Neural cell (in vitro differentiated cells): ENCODE measurements around the gene CDK5RAP2.

Experiments
- EP300 ChIP-seq: fragments of 450-650 bp; conservative IDR thresholded peaks from 2 replicates; pipeline ENCODE4 v1.6.1; 2014; ENCODE audit warnings: antibody characterized with exemption, mild to moderate bottlenecking, moderate library complexity; ENCODE audit not compliant: poor library complexity, severe bottlenecking
- EZH2 ChIP-seq: fragments of 200-600, 300-800 bp; shearing (Covaris generic), sonication (generic); IDR thresholded peaks from 2 replicates; pipeline ENCODE4 v1.6.1; 2014; ENCODE audit warnings: antibody characterized with exemption, low read length, borderline replicate concordance, mild to moderate bottlenecking; ENCODE audit not compliant: insufficient read depth, poor library complexity, severe bottlenecking
- POLR2AphosphoS5 ChIP-seq: IDR thresholded peaks from 2 replicates; pipeline ENCODE4 v1.6.1; 2012
- SMC3 ChIP-seq: fragments of 450-650 bp; conservative IDR thresholded peaks from 2 replicates; pipeline ENCODE4 v1.6.1; 2014; ENCODE audit warnings: antibody characterized with exemption, mild to moderate bottlenecking, moderate library complexity; ENCODE audit not compliant: poor library complexity
- TF ChIP-seq, protein P1 (sequence below): fragments of 450-650 bp; IDR thresholded peaks from 2 replicates; pipeline ENCODE4 v1.5.1; 2014; ENCODE audit warnings: antibody characterized with exemption, mild to moderate bottlenecking, moderate library complexity; ENCODE audit not compliant: poor library complexity, severe bottlenecking
- TF ChIP-seq, protein P2 (sequence below): IDR thresholded peaks from 2 replicates; pipeline ENCODE4 v1.6.1; 2012; ENCODE audit warnings: borderline replicate concordance

DNA sequence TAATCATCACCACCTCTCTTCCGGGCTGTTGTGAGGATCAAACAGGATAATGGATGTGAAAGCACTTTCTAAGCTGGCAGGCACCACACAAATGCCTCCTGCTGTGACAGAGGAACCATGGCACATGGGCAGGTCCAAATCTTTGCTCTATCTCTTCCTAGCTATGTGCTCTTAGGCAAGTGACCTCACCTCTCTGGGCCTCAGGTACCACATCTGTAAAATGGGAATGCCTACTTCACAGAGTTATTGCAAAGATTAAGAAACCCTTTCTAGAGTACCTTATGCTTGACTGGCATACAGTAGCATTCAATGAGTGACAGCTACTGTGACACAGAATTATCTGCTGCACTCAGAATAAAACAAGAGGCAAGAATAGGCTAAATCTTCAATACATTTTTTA lies 51.6 kb downstream of the CDK5RAP2 start:
- TF ChIP-seq, protein P1, sequence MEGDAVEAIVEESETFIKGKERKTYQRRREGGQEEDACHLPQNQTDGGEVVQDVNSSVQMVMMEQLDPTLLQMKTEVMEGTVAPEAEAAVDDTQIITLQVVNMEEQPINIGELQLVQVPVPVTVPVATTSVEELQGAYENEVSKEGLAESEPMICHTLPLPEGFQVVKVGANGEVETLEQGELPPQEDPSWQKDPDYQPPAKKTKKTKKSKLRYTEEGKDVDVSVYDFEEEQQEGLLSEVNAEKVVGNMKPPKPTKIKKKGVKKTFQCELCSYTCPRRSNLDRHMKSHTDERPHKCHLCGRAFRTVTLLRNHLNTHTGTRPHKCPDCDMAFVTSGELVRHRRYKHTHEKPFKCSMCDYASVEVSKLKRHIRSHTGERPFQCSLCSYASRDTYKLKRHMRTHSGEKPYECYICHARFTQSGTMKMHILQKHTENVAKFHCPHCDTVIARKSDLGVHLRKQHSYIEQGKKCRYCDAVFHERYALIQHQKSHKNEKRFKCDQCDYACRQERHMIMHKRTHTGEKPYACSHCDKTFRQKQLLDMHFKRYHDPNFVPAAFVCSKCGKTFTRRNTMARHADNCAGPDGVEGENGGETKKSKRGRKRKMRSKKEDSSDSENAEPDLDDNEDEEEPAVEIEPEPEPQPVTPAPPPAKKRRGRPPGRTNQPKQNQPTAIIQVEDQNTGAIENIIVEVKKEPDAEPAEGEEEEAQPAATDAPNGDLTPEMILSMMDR = no peak
- no peak for TF ChIP-seq EZH2
- TF ChIP-seq POLR2AphosphoS5 = no peak
- no peak for TF ChIP-seq EP300
- TF ChIP-seq, protein P2, sequence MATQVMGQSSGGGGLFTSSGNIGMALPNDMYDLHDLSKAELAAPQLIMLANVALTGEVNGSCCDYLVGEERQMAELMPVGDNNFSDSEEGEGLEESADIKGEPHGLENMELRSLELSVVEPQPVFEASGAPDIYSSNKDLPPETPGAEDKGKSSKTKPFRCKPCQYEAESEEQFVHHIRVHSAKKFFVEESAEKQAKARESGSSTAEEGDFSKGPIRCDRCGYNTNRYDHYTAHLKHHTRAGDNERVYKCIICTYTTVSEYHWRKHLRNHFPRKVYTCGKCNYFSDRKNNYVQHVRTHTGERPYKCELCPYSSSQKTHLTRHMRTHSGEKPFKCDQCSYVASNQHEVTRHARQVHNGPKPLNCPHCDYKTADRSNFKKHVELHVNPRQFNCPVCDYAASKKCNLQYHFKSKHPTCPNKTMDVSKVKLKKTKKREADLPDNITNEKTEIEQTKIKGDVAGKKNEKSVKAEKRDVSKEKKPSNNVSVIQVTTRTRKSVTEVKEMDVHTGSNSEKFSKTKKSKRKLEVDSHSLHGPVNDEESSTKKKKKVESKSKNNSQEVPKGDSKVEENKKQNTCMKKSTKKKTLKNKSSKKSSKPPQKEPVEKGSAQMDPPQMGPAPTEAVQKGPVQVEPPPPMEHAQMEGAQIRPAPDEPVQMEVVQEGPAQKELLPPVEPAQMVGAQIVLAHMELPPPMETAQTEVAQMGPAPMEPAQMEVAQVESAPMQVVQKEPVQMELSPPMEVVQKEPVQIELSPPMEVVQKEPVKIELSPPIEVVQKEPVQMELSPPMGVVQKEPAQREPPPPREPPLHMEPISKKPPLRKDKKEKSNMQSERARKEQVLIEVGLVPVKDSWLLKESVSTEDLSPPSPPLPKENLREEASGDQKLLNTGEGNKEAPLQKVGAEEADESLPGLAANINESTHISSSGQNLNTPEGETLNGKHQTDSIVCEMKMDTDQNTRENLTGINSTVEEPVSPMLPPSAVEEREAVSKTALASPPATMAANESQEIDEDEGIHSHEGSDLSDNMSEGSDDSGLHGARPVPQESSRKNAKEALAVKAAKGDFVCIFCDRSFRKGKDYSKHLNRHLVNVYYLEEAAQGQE = no peak
- no peak for TF ChIP-seq SMC3
